ENCODE data around the gene SDK1. TPM values are rescaled to one million over a fixed set of nuclear protein-coding genes. Genes with fewer than 3 reads are reported as not detected.

The SDK1 gene
- total and polyA plus RNA-seq, 4 experiments from 2014 or later = 0.06 to 0.26 TPM; not detected in 2

DNA sequence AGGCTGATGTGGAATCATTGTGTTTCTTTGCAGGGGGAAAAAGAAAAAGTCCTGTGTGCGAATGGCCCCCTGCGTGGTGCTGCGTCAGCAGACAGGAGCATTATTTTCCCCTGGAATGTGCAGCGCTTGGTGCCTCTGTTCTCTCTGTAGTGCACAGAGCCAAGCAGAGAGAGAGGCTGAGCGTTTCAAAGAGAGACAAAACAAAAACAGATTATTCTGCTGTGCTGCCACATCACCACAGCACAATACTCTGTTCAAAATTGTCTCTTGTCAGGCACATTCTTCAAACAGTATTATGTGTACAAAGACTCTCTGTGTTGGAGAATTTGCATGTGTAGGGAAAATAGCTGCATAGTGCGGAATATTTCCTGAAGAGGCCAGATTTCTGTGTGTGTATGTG lies 609.0 kb downstream of the SDK1 start:
- ChIA-PET CTCF (ENCODE audit: partially characterized antibody) (interaction anchor here (0.9 to 1.0 kb wide), 2 partner anchors 14 to 16 kb away, joined by 4 to 6 read pairs; no protein-coding TSS in a partner anchor), POLR2A (ENCODE audit: partially characterized antibody) (no interaction called here)
- intact Hi-C loops (cut with micrococcal nuclease) = no loop called here
- peaks cover 5 to 15% of the 10 kb centered on the region in 2 donors for H3K27me3 Mint-ChIP-seq
- Histone ChIP-seq H3K27ac (ENCODE audit: low read depth, low read length) (no peak overlapping the region), H3K4me1 (ENCODE audit: insufficient read depth, low read length) (no peaks in the 10 kb centered on the region), H3K4me3 (ENCODE audit: low read length in 2 of 2) (no peak overlapping the region), H3K27me3 (ENCODE audit: insufficient read depth, low read length) (no peaks in the 10 kb centered on the region), H3K36me3 (ENCODE audit: insufficient read depth, low read length) (no peaks in the 10 kb centered on the region), H3K9me3 (ENCODE audit: control insufficient read depth in 1 of 2, low read length in 2 of 2) (no peaks in the 10 kb centered on the region)
- DNase-seq = no peak
- H3K4me1 Mint-ChIP-seq = no peaks in the 10 kb centered on the region
- no peak overlapping the region for H3K27ac Mint-ChIP-seq
- H3K9me3 Mint-ChIP-seq = no peaks in the 10 kb centered on the region
- H3K4me3 Mint-ChIP-seq = no peak overlapping the region
- H3K36me3 Mint-ChIP-seq = no peaks in the 10 kb centered on the region

DNA sequence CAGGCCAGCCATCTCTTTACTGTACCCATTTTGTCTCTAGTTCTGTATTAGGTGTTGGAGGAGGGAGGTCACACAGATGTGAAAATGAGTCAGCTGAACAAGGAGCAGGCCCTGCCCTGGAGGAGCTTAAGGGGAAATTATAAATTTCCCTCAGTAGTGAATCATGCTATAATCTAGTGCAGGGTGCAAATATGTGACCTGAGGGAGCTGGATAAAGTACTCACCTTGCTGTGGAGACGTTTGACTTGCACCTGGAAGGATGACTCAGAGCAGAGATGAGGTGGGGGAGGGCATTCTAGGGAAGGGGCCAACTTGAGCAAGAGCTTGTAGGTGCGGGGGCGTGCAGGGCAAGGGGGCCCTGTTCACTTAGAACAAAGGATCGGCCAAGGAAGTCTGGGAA lies 610.6 kb downstream of the SDK1 start:
- no peaks in the 10 kb centered on the region for H3K9me3 Mint-ChIP-seq

DNA sequence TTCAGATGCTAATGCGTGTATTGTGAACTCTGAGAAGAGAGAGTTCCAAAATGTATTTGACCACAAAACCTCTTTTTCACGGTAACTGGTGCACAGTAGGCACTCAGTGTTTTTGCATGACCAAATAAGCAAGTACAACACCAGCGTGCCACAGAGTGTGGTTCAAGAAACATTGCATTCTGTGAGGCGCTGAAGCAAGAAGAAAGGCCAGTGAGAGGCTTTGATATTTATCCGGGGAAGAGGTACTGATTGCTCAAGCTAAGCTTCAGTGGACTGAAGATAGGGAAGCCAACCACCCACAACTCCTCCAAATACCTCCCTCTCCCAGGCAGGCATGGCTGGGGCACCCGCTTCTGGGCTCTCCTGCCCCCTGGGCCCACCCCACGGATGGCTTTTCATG lies 611.2 kb downstream of the SDK1 start:
- no peak overlapping the region for H3K4me3 ChIP-seq (ENCODE audit: low read length in 2 of 2)
- ChIA-PET POLR2A (ENCODE audit: partially characterized antibody) (no interaction called here), CTCF (ENCODE audit: partially characterized antibody) (interaction anchor here (1.2 kb wide), 1 partner anchor 15 kb away, joined by 3 read pairs; no protein-coding TSS in a partner anchor)
- no peaks in the 10 kb centered on the region for H3K36me3 ChIP-seq (ENCODE audit: insufficient read depth, low read length)
- H3K27ac Mint-ChIP-seq = no peak overlapping the region
- H3K4me3 Mint-ChIP-seq = no peak overlapping the region
- intact Hi-C loops (cut with micrococcal nuclease) = no loop called here
- no peaks in the 10 kb centered on the region for H3K4me1 ChIP-seq (ENCODE audit: insufficient read depth, low read length)
- H3K4me1 Mint-ChIP-seq = no peaks in the 10 kb centered on the region
- H3K27me3 Mint-ChIP-seq = peaks cover 5 to 13% of the 10 kb centered on the region in 2 donors
- H3K36me3 Mint-ChIP-seq = no peaks in the 10 kb centered on the region
- DNase-seq = no peak
- no peaks in the 10 kb centered on the region for H3K27me3 ChIP-seq (ENCODE audit: insufficient read depth, low read length)
- H3K9me3 Mint-ChIP-seq = no peaks in the 10 kb centered on the region
- no peak overlapping the region for H3K27ac ChIP-seq (ENCODE audit: low read depth, low read length)
- H3K9me3 ChIP-seq (ENCODE audit: control insufficient read depth in 1 of 2, low read length in 2 of 2) = no peaks in the 10 kb centered on the region

More for the DNA sequence above, 610.6 kb downstream of the SDK1 start:
- ChIA-PET POLR2A (ENCODE audit: partially characterized antibody) (no interaction called here), CTCF (ENCODE audit: partially characterized antibody) (interaction anchor here (1.2 kb wide), 1 partner anchor 15 kb away, joined by 3 read pairs; no protein-coding TSS in a partner anchor)
- no peak for DNase-seq
- no peaks in the 10 kb centered on the region for H3K4me1 ChIP-seq (ENCODE audit: insufficient read depth, low read length)
- no peaks in the 10 kb centered on the region for H3K36me3 ChIP-seq (ENCODE audit: insufficient read depth, low read length)
- H3K4me1 Mint-ChIP-seq = no peaks in the 10 kb centered on the region
- H3K4me3 ChIP-seq (ENCODE audit: low read length in 2 of 2) = no peak overlapping the region
- H3K27me3 Mint-ChIP-seq = peaks cover 5 to 15% of the 10 kb centered on the region in 2 donors
- H3K36me3 Mint-ChIP-seq = no peaks in the 10 kb centered on the region
- no peaks in the 10 kb centered on the region for H3K27me3 ChIP-seq (ENCODE audit: insufficient read depth, low read length)
- H3K27ac Mint-ChIP-seq = no peak overlapping the region
- no peak overlapping the region for H3K27ac ChIP-seq (ENCODE audit: low read depth, low read length)
- no peak overlapping the region for H3K4me3 Mint-ChIP-seq
- H3K9me3 ChIP-seq (ENCODE audit: control insufficient read depth in 1 of 2, low read length in 2 of 2) = no peaks in the 10 kb centered on the region
- intact Hi-C loops (cut with micrococcal nuclease) = no loop called here

DNA sequence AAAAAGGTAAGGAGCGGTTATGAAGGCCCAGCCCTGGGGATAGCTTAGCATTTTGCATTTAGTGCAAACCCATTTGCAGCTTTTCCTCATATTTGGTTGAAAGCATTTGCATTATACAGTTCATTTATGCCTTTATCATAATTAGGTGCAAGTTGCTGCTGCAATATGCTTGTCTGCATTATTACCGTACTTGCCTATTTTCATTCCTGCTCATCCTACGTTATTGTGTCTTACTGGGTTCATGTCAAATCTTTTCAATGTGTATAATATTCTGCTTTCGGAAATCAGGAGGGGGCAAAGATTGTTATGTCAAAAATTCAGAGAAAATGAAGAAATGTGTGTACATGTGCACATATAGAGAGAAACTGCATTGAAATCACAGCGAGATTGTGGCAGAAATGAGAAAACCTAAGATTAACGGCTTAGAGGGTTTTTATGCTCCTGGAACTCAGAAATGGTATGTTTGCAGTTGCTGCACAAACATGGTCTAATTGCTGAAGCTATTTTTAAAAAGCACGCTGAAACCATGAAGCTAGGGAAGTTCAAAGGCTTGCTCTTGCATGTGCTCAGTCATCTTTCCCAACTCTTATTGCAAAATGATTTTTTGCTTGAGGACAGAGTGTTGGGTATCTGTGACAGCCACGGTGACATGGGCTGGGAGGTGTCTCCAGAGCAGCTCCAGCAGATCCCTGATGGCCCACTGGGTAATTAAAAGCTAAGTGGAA lies 613.2 kb downstream of the SDK1 start:
- H3K27me3 Mint-ChIP-seq = peaks cover 5 to 12% of the 10 kb centered on the region in 2 donors
- no peaks in the 10 kb centered on the region for H3K36me3 Mint-ChIP-seq
- H3K4me3 Mint-ChIP-seq = no peak overlapping the region
- H3K9me3 ChIP-seq (ENCODE audit: control insufficient read depth in 1 of 2, low read length in 2 of 2) = no peaks in the 10 kb centered on the region
- peaks cover 0 to 3% (median 0%) of the 10 kb centered on the region in 8 donors for H3K9me3 Mint-ChIP-seq
- ChIA-PET CTCF (ENCODE audit: partially characterized antibody) (interaction anchor here (1.0 kb wide), 1 partner anchor 18 kb away, joined by 3 read pairs; no protein-coding TSS in a partner anchor), POLR2A (ENCODE audit: partially characterized antibody) (no interaction called here)
- no peaks in the 10 kb centered on the region for H3K4me1 ChIP-seq (ENCODE audit: insufficient read depth, low read length)
- H3K27me3 ChIP-seq (ENCODE audit: insufficient read depth, low read length) = no peaks in the 10 kb centered on the region
- H3K4me1 Mint-ChIP-seq = peaks cover 3 to 4% (median 3%) of the 10 kb centered on the region in 4 donors
- H3K36me3 ChIP-seq (ENCODE audit: insufficient read depth, low read length) = no peaks in the 10 kb centered on the region
- H3K27ac Mint-ChIP-seq = no peak overlapping the region
- no peak overlapping the region for H3K4me3 ChIP-seq (ENCODE audit: low read length in 2 of 2)
- DNase-seq = no peak
- intact Hi-C loops (cut with micrococcal nuclease) = no loop called here
- H3K27ac ChIP-seq (ENCODE audit: low read depth, low read length) = no peak overlapping the region

DNA sequence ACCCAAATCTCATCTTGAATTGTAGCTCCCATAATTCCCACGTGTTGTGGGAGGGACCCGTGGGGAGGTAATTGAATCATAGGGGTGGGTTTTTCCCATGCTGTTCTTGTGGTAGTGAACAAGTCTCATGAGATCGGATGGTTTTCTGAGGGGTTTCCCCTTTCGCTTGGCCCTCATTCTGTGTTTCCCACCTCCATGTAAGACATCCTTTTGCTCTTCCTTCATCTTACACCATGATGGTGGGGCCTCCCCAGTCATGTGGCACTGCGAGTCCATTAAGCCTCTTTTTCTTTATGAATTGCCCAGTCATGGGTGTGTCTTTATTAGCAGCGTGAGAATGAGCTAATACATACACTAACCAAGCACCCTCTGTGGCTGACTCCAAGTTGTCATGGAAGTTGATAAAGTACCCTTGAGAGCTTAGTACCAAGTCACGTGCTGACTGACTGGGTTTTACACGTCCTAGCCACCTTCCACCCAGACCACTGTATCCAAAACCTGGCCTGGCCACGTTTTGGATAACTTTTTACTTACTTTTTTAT lies 614.4 kb downstream of the SDK1 start:
- ChIA-PET CTCF (ENCODE audit: partially characterized antibody) (no interaction called here), POLR2A (ENCODE audit: partially characterized antibody) (no interaction called here)

DNA sequence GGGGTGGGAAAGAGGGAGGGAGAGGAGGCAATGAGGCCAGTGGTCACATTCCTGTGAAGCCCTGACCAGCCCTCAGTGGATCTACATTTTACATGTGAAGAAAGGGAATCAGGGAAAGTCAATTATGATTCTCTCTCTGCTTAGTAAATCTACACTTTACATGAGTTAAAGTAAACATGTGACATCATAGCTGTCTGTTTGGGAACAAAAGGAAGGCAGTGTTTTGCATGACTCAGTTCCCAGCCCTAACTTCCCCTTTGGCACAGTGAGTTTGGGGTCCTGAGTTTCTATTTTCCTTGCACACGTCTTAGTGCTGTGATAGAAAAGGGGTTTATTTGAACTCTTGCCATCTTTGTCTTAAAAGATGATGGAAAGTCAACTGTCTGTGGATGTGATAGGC lies 615.1 kb downstream of the SDK1 start:
- Histone ChIP-seq H3K9me3 (ENCODE audit: control insufficient read depth in 1 of 2, low read length in 2 of 2) (no peaks in the 10 kb centered on the region), H3K4me3 (ENCODE audit: low read length in 2 of 2) (no peak overlapping the region), H3K36me3 (ENCODE audit: insufficient read depth, low read length) (no peaks in the 10 kb centered on the region), H3K27ac (ENCODE audit: low read depth, low read length) (no peak overlapping the region), H3K27me3 (ENCODE audit: insufficient read depth, low read length) (no peaks in the 10 kb centered on the region), H3K4me1 (ENCODE audit: insufficient read depth, low read length) (no peaks in the 10 kb centered on the region)
- Mint-ChIP-seq H3K9me3 (peaks cover 0 to 4% (median 0%) of the 10 kb centered on the region in 8 donors), H3K27ac (no peak overlapping the region), H3K4me1 (peaks cover 3 to 4% (median 3%) of the 10 kb centered on the region in 4 donors), H3K4me3 (no peak overlapping the region), H3K27me3 (peaks cover 2 to 11% of the 10 kb centered on the region in 2 donors), H3K36me3 (no peaks in the 10 kb centered on the region)
- ChIA-PET POLR2A (ENCODE audit: partially characterized antibody) (no interaction called here), CTCF (ENCODE audit: partially characterized antibody) (no interaction called here)
- intact Hi-C loops (cut with micrococcal nuclease) = no loop called here
- no peak for DNase-seq

More for the DNA sequence above, 614.4 kb downstream of the SDK1 start:
- Histone ChIP-seq H3K27me3 (ENCODE audit: insufficient read depth, low read length) (no peaks in the 10 kb centered on the region), H3K27ac (ENCODE audit: low read depth, low read length) (no peak overlapping the region), H3K9me3 (ENCODE audit: control insufficient read depth in 1 of 2, low read length in 2 of 2) (no peaks in the 10 kb centered on the region), H3K4me1 (ENCODE audit: insufficient read depth, low read length) (no peaks in the 10 kb centered on the region), H3K4me3 (ENCODE audit: low read length in 2 of 2) (no peak overlapping the region), H3K36me3 (ENCODE audit: insufficient read depth, low read length) (no peaks in the 10 kb centered on the region)
- peaks cover 3 to 4% (median 3%) of the 10 kb centered on the region in 4 donors for H3K4me1 Mint-ChIP-seq
- intact Hi-C loops (cut with micrococcal nuclease) = no loop called here
- H3K9me3 Mint-ChIP-seq = peaks cover 0 to 4% (median 0%) of the 10 kb centered on the region in 8 donors
- no peak overlapping the region for H3K27ac Mint-ChIP-seq
- no peak overlapping the region for H3K4me3 Mint-ChIP-seq
- H3K36me3 Mint-ChIP-seq = no peaks in the 10 kb centered on the region
- no peak for DNase-seq
- H3K27me3 Mint-ChIP-seq = peaks cover 2 to 13% of the 10 kb centered on the region in 2 donors

DNA sequence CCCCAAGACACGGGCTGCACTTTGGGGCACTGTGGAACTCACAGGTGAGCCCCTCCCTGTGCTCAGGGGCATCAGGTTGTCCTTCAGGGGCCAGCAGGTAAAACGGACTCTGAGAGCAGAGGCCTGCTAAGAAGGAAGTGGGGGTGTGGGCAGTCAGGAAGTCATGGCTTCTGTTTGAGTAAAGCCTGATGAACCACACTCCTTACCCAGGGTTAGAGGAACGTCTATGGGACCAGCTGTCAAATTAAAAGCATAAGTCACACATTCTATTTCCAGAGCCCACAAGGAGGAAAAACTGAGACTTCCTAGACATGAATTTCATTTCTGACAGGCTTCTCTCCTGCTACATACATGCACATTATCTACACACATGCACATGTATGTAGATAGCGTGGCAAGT lies 616.4 kb downstream of the SDK1 start:
- Mint-ChIP-seq H3K27ac (no peak overlapping the region), H3K9me3 (peaks cover 0 to 4% (median 0%) of the 10 kb centered on the region in 8 donors), H3K27me3 (peaks cover 2 to 12% of the 10 kb centered on the region in 2 donors), H3K36me3 (no peaks in the 10 kb centered on the region), H3K4me3 (no peak overlapping the region), H3K4me1 (peaks cover 3 to 4% (median 3%) of the 10 kb centered on the region in 4 donors)
- H3K4me1 ChIP-seq (ENCODE audit: insufficient read depth, low read length) = no peaks in the 10 kb centered on the region
- intact Hi-C loops (cut with micrococcal nuclease) = no loop called here
- no peaks in the 10 kb centered on the region for H3K36me3 ChIP-seq (ENCODE audit: insufficient read depth, low read length)
- no peaks in the 10 kb centered on the region for H3K27me3 ChIP-seq (ENCODE audit: insufficient read depth, low read length)
- H3K27ac ChIP-seq (ENCODE audit: low read depth, low read length) = no peak overlapping the region
- no peak for DNase-seq
- no peaks in the 10 kb centered on the region for H3K9me3 ChIP-seq (ENCODE audit: control insufficient read depth in 1 of 2, low read length in 2 of 2)
- CTCF ChIA-PET (ENCODE audit: partially characterized antibody) = no interaction called here
- POLR2A ChIA-PET (ENCODE audit: partially characterized antibody) = no interaction called here
- H3K4me3 ChIP-seq (ENCODE audit: low read length in 2 of 2) = no peak overlapping the region

Measured in CD4-positive, alpha-beta memory T cell (primary cell).